CD4-positive, alpha-beta T cell (primary cell): ENCODE measurements around the gene NCK2. TPM values are rescaled to one million over a fixed set of nuclear protein-coding genes. Genes with fewer than 3 reads are reported as not detected.
A peak's percentile ranks its signal among the peaks of the same experiment; 100 is the strongest.

Source experiments
- ATAC-seq: fragments of 200-7000 bp; cut with Tn5 transposase; one replicate; pipeline ENCODE4 v1.10.0; 2022; ENCODE audit warnings: mild to moderate bottlenecking; ENCODE audit not compliant: poor library complexity
- CTCF ChIA-PET: fragments of 350-600 bp; sonication (Branson Sonifier 250); formaldehyde crosslinking; loops from one replicate; lab custom pipeline; 2021; ENCODE audit warnings: antibody characterized with exemption, inconsistent platforms; lab: Charles Lee
- POLR2A ChIA-PET: fragments of 350-600 bp; sonication (Branson Sonifier 250); formaldehyde crosslinking; loops from one replicate; lab custom pipeline; 2021; ENCODE audit warnings: antibody characterized with exemption, inconsistent platforms; lab: Charles Lee
- DNase-seq, 14 experiments: peaks; one replicate each; pipeline ENCODE4 v3.0.0-alpha.2; 2013 to 2020; ENCODE audit warnings: mixed read lengths in 2 of 14
- H3K27ac ChIP-seq, 2 donors: one replicate each; pipeline versions ENCODE4 v1.5.1 to v1.7.0; 2013; ENCODE audit warnings: low read length in 2 of 2, low read depth in 1 of 2, mild to moderate bottlenecking in 1 of 2
- H3K27me3 ChIP-seq, 2 experiments: 1 replicate in 1 of 2; 2 replicates in 1 of 2; pipeline versions ENCODE4 v1.6.1 to v1.7.0; 2013; ENCODE audit warnings: low read length in 2 of 2, control low read depth in 1 of 2, mild to moderate bottlenecking in 1 of 2, moderate library complexity in 1 of 2; ENCODE audit not compliant: insufficient read depth in 2 of 2, control insufficient read depth in 1 of 2
- H3K36me3 ChIP-seq: one replicate; pipeline ENCODE4 v1.6.1; 2013; ENCODE audit warnings: low read length, control low read depth; ENCODE audit not compliant: insufficient read depth
- H3K4me1 ChIP-seq: one replicate; pipeline ENCODE4 v1.6.1; 2013; ENCODE audit warnings: low read length, control low read depth; ENCODE audit not compliant: insufficient read depth
- H3K4me3 ChIP-seq: one replicate; pipeline ENCODE4 v1.5.1; 2013; ENCODE audit warnings: mild to moderate bottlenecking, low read length, moderate library complexity
- H3K9me3 ChIP-seq, 2 experiments: 1 replicate in 1 of 2; 2 replicates in 1 of 2; pipeline versions ENCODE4 v1.6.1 to v1.7.0; 2013; ENCODE audit warnings: low read length in 2 of 2, mild to moderate bottlenecking in 2 of 2, control low read depth in 1 of 2, moderate library complexity in 1 of 2; ENCODE audit not compliant: control insufficient read depth in 1 of 2, insufficient read depth in 1 of 2
- H3K27ac Mint-ChIP-seq: one replicate; pipeline ENCODE4 v1.8.0; 2020; ENCODE audit warnings: mixed read lengths
- H3K27me3 Mint-ChIP-seq: one replicate; pipeline ENCODE4 v1.8.0; 2021; ENCODE audit warnings: mixed read lengths
- H3K36me3 Mint-ChIP-seq: one replicate; pipeline ENCODE4 v1.8.0; 2021; ENCODE audit warnings: low read depth, mixed read lengths
- H3K4me1 Mint-ChIP-seq: one replicate; pipeline ENCODE4 v1.8.0; 2021; ENCODE audit warnings: low read depth, mixed read lengths
- H3K4me3 Mint-ChIP-seq: one replicate; pipeline ENCODE4 v1.8.0; 2020; ENCODE audit warnings: mild to moderate bottlenecking, mixed read lengths
- H3K9me3 Mint-ChIP-seq: one replicate; pipeline ENCODE4 v1.8.0; 2020; ENCODE audit warnings: mixed read lengths
- intact Hi-C, 2 experiments: fragments of 100-400 bp; cut with DNase I in 1 of 2; cut with micrococcal nuclease in 1 of 2; formaldehyde crosslinking; loops; one replicate each; pipeline versions ENCODE4 v1.15.1 to v1.9.0; 2023 to 2025; cut with DNase I, micrococcal nuclease
- total RNA-seq, 174 experiments: library from RNA in 2 of 174; stranded (reverse) in 2 of 174; gene quantifications; one replicate each; pipeline ENCODE4 v1.2.3 and lab custom pipeline; 2021 to 2026
- TF ChIP-seq, protein P1 (sequence below): fragments of 200-600 bp; IDR thresholded peaks from one replicate; pipeline ENCODE4 v1.8.0; 2022; ENCODE audit warnings: antibody characterized with exemption, mild to moderate bottlenecking

Gene NCK2
- total RNA-seq, 2 experiments from 2014 or later: 92.1 to 92.3 TPM

DNA sequence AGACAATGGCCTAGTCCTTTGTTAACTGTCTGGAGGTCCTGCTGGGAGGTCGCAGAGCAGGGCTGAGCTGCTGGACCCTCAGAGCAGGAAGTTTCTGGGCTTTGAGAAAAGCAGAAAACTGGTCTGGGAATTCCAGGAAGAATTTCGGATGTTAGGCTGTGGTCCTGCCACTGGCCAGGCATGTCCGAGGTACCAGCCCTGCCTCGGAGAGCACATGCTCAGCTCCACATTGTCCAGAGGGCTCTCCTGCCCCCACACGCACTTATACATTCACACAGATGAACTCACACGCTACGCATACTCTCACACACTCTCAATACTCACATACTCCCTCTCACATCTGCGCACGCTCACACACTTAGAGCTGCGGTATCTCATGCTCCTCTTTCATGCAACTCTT is 146.1 kb downstream of the NCK2 start:
- peaks cover 0 to 5% of the 10 kb centered on the region in 2 experiments for H3K9me3 ChIP-seq
- intact Hi-C loops: loop anchor here in 1 of 2 experiments (5.0 kb wide), 1 partner anchor 34 kb away; no protein-coding TSS in a partner anchor
- ChIA-PET CTCF (no interaction called here), POLR2A (no interaction called here)
- H3K36me3 ChIP-seq: peaks cover 69% of the 10 kb centered on the region
- H3K4me1 ChIP-seq: peaks cover 38% of the 10 kb centered on the region
- no peaks in the 10 kb centered on the region for H3K27me3 ChIP-seq
- H3K27me3 Mint-ChIP-seq: no peaks in the 10 kb centered on the region
- H3K4me1 Mint-ChIP-seq: peaks cover 70% of the 10 kb centered on the region
- peak overlapping the region; percentile 77 for H3K27ac Mint-ChIP-seq
- TF ChIP-seq, protein P1, sequence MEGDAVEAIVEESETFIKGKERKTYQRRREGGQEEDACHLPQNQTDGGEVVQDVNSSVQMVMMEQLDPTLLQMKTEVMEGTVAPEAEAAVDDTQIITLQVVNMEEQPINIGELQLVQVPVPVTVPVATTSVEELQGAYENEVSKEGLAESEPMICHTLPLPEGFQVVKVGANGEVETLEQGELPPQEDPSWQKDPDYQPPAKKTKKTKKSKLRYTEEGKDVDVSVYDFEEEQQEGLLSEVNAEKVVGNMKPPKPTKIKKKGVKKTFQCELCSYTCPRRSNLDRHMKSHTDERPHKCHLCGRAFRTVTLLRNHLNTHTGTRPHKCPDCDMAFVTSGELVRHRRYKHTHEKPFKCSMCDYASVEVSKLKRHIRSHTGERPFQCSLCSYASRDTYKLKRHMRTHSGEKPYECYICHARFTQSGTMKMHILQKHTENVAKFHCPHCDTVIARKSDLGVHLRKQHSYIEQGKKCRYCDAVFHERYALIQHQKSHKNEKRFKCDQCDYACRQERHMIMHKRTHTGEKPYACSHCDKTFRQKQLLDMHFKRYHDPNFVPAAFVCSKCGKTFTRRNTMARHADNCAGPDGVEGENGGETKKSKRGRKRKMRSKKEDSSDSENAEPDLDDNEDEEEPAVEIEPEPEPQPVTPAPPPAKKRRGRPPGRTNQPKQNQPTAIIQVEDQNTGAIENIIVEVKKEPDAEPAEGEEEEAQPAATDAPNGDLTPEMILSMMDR: no peak
- no peak overlapping the region for H3K4me3 Mint-ChIP-seq
- peaks cover 89% of the 10 kb centered on the region for H3K36me3 Mint-ChIP-seq
- DNase-seq (no peak), ATAC-seq (no peak)
- no peak overlapping the region for H3K4me3 ChIP-seq
- peaks cover 2% of the 10 kb centered on the region for H3K9me3 Mint-ChIP-seq
- H3K27ac ChIP-seq: no peak overlapping the region

DNA sequence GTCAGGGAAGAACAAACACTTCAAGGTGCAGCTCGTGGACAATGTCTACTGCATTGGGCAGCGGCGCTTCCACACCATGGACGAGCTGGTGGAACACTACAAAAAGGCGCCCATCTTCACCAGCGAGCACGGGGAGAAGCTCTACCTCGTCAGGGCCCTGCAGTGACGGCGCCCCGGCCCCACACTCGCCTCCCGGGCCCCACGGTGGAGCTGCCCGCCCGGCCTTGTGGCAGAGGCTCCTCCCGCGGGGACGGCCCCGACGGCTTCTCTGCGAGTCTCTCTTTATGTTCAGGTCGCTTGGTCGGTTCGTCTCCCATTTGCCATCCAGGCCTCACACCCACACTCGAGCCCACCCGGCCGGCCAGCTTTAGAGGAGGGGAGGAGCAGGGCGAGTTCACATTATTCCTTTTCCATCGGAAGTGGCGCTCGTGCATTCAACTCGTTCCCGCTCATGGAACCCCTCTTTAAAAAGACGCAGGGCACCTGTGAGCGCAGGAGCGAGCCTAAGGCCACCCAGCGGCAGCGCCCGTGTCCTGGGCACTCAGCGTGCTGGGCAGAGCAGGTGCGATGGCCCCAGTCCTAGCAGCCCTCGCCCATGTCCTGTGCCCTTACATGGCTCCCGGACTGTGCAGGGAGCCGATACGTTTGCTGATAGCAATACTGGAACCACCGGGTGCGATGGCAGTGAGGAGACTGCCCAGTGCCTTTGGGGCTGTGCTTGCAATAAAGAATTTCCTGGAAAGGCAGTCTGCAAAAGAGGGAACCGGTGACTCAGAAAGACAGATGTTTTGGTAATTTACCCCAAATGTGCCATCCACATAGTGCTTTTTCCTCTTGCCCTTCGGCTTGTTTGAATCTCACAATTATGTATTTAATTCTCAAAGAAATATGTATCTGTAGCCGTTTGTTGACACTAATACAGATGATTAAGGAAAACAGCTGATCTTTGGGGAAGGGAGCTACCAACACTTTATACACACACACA is 148.6 kb downstream of the NCK2 start:
- H3K4me1 ChIP-seq: peaks cover 36% of the 10 kb centered on the region
- POLR2A ChIA-PET: interaction anchor here (0.8 kb wide), 1 partner anchor 34 kb away, joined by 5 read pairs; no protein-coding TSS in a partner anchor
- no peaks in the 10 kb centered on the region for H3K27me3 ChIP-seq
- H3K9me3 ChIP-seq: peaks cover 5 to 8% of the 10 kb centered on the region in 2 experiments
- intact Hi-C loops: loop anchor here in 1 of 2 experiments (5.0 kb wide), 1 partner anchor 36 kb away; no protein-coding TSS in a partner anchor
- CTCF ChIA-PET: no interaction called here
- Mint-ChIP-seq H3K4me3 (no peak overlapping the region), H3K4me1 (peaks cover 68% of the 10 kb centered on the region), H3K27me3 (no peaks in the 10 kb centered on the region), H3K27ac (peak overlapping the region; percentile 94), H3K9me3 (peaks cover 5% of the 10 kb centered on the region), H3K36me3 (peaks cover 82% of the 10 kb centered on the region)
- ATAC-seq (no peak), DNase-seq (no peak)
- H3K4me3 ChIP-seq: no peak overlapping the region
- H3K27ac ChIP-seq: no peak overlapping the region
- H3K36me3 ChIP-seq: peaks cover 53% of the 10 kb centered on the region
- TF ChIP-seq, protein P1: no peak

DNA sequence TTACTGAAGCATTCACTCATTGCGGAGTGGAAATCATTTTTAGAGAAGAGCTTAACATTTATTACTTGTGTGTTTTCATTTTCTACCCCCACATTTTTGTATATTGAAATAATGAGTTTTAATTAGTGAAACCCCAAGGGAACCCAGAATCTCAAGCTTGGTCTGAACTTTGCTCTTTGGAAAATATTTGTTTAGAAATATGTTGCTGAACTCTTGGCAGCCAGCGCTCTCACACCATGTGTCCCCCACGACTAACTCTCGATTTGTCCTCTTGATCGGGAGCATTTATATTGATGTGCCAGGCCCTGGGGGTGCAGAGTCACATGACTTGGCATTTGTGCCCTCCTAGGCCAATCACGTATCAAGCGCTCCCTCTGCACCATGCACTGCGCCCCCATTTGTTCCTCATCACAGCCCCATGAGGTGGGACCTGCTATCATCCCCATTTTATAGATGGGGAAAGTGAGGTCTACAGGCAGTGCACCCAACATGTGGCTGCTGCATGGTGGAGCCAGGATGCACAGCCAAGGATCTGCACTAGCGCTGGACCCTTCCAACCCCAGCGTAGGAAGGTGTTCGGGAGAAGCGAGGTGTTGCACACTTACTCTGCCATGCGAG is 149.7 kb downstream of the NCK2 start:
- CTCF ChIA-PET: no interaction called here
- H3K4me3 Mint-ChIP-seq: no peak overlapping the region
- Histone ChIP-seq H3K4me1 (peaks cover 34% of the 10 kb centered on the region), H3K27ac (peak overlapping the region in 1 of 2 donors; percentile 25), H3K27me3 (no peaks in the 10 kb centered on the region), H3K36me3 (peaks cover 42% of the 10 kb centered on the region), H3K4me3 (no peak overlapping the region), H3K9me3 (peaks cover 0 to 9% of the 10 kb centered on the region in 2 experiments)
- no peaks in the 10 kb centered on the region for H3K27me3 Mint-ChIP-seq
- H3K27ac Mint-ChIP-seq: peak overlapping the region; percentile 94
- DNase-seq (no peak), ATAC-seq (no peak)
- intact Hi-C loops: loop anchor here in 1 of 2 experiments (5.0 kb wide), 1 partner anchor 37 kb away; no protein-coding TSS in a partner anchor
- H3K4me1 Mint-ChIP-seq: peaks cover 68% of the 10 kb centered on the region
- TF ChIP-seq, protein P1: no peak
- H3K9me3 Mint-ChIP-seq: peaks cover 10% of the 10 kb centered on the region
- POLR2A ChIA-PET: no interaction called here
- H3K36me3 Mint-ChIP-seq: peaks cover 85% of the 10 kb centered on the region
